WTC11 (cell line): ENCODE data around the gene WDR1. TPM values are rescaled to one million over a fixed set of nuclear protein-coding genes. Genes with fewer than 3 reads are reported as not detected.

Experiments used
- ATAC-seq: fragments of 200-7000 bp; cut with Tn5 transposase; 2 replicates; pipeline ENCODE4 v1.10.0; 2021; ENCODE audit warnings: mild to moderate bottlenecking, moderate library complexity
- CTCF ChIA-PET: fragments of 300-600 bp; sonication (Branson Sonifier 250); formaldehyde crosslinking; loops from one replicate; lab custom pipeline; 2021; ENCODE audit warnings: antibody characterized with exemption; lab: Charles Lee
- POLR2A ChIA-PET: fragments of 350-600 bp; sonication (Branson Sonifier 250); formaldehyde crosslinking; loops from one replicate; lab custom pipeline; 2021; ENCODE audit warnings: antibody characterized with exemption; lab: Charles Lee
- DNase-seq: peaks from one replicate; pipeline ENCODE4 v3.0.0; 2021; ENCODE audit warnings: low spot score
- H3K27ac Mint-ChIP-seq: 2 replicates; pipeline ENCODE4 v1.8.0; 2021; ENCODE audit warnings: mixed read lengths
- H3K27me3 Mint-ChIP-seq: 2 replicates; pipeline ENCODE4 v1.8.0; 2021; ENCODE audit warnings: low read depth, mild to moderate bottlenecking, moderate library complexity, mixed read lengths
- H3K36me3 Mint-ChIP-seq: 2 replicates; pipeline ENCODE4 v1.8.0; 2021; ENCODE audit warnings: mixed read lengths
- H3K4me1 Mint-ChIP-seq: 2 replicates; pipeline ENCODE4 v1.8.0; 2022; ENCODE audit warnings: mixed read lengths
- H3K4me3 Mint-ChIP-seq: 2 replicates; pipeline ENCODE4 v1.8.0; 2021; ENCODE audit warnings: mild to moderate bottlenecking, moderate library complexity, mixed read lengths
- H3K9me3 Mint-ChIP-seq: 2 replicates; pipeline ENCODE4 v1.8.0; 2021; ENCODE audit warnings: mixed read lengths
- CBFB ChIP-seq: sonication (generic); formaldehyde crosslinking; IDR thresholded peaks from 2 replicates; pipeline ENCODE4 v1.8.1; 2022; ENCODE audit warnings: mild to moderate bottlenecking, low read depth, missing genetic modification reagents
- CREB1 ChIP-seq: sonication (generic); formaldehyde crosslinking; IDR thresholded peaks from 2 replicates; pipeline ENCODE4 v1.8.0; 2023; ENCODE audit warnings: mild to moderate bottlenecking, missing genetic modification reagents
- ESRRA ChIP-seq: sonication (generic); formaldehyde crosslinking; IDR thresholded peaks from 2 replicates; pipeline ENCODE4 v1.8.1; 2022; ENCODE audit warnings: mild to moderate bottlenecking, missing genetic modification reagents, borderline replicate concordance
- ETV6 ChIP-seq: sonication (generic); formaldehyde crosslinking; IDR thresholded peaks from 2 replicates; pipeline ENCODE4 v1.8.1; 2022; ENCODE audit warnings: mild to moderate bottlenecking, missing genetic modification reagents
- FOXJ3 ChIP-seq: sonication (generic); formaldehyde crosslinking; IDR thresholded peaks from 2 replicates; pipeline ENCODE4 v1.9.0; 2021; ENCODE audit warnings: missing genetic modification reagents, mild to moderate bottlenecking, borderline replicate concordance
- FOXP1 ChIP-seq: sonication (generic); formaldehyde crosslinking; IDR thresholded peaks from 2 replicates; pipeline ENCODE4 v1.8.0; 2022; ENCODE audit warnings: missing genetic modification reagents, mild to moderate bottlenecking, moderate library complexity, borderline replicate concordance
- NFYB ChIP-seq: sonication (generic); formaldehyde crosslinking; conservative IDR thresholded peaks from 2 replicates; pipeline ENCODE4 v1.8.0; 2022; ENCODE audit warnings: low read depth, missing genetic modification reagents
- NR2C2 ChIP-seq: sonication (generic); formaldehyde crosslinking; IDR thresholded peaks from 2 replicates; pipeline ENCODE4 v1.8.0; 2022; ENCODE audit warnings: mild to moderate bottlenecking, missing genetic modification reagents
- OVOL2 ChIP-seq: fragments of 250-450 bp; sonication (Bioruptor Pico); IDR thresholded peaks from 2 replicates; pipeline ENCODE4 v1.9.0; 2021; ENCODE audit warnings: mild to moderate bottlenecking, borderline replicate concordance
- PRRX2 ChIP-seq: fragments of 250-450 bp; sonication (Bioruptor Pico); IDR thresholded peaks from 2 replicates; pipeline ENCODE4 v1.8.0; 2021; ENCODE audit warnings: mild to moderate bottlenecking
- TEAD4 ChIP-seq: sonication (generic); formaldehyde crosslinking; IDR thresholded peaks from 2 replicates; pipeline ENCODE4 v1.8.0; 2022; ENCODE audit warnings: mild to moderate bottlenecking, missing genetic modification reagents
- TP53 ChIP-seq: sonication (generic); formaldehyde crosslinking; IDR thresholded peaks from 2 replicates; pipeline ENCODE4 v1.8.1; 2023; ENCODE audit warnings: mild to moderate bottlenecking, missing genetic modification reagents
- ZBTB21 ChIP-seq: sonication (generic); formaldehyde crosslinking; IDR thresholded peaks from 2 replicates; pipeline ENCODE4 v1.8.1; 2023; ENCODE audit warnings: mild to moderate bottlenecking, missing genetic modification reagents, borderline replicate concordance
- ZNF396 ChIP-seq: fragments of 250-450 bp; sonication (Bioruptor Pico); IDR thresholded peaks from 2 replicates; pipeline ENCODE4 v1.8.0; 2021; ENCODE audit warnings: mild to moderate bottlenecking, moderate library complexity, borderline replicate concordance
- ZNF416 ChIP-seq: fragments of 250-450 bp; sonication (Bioruptor Pico); IDR thresholded peaks from 2 replicates; pipeline ENCODE4 v1.9.0; 2021; ENCODE audit warnings: mild to moderate bottlenecking, inconsistent platforms
- ZNF423 ChIP-seq: fragments of 250-450 bp; sonication (Bioruptor Pico); IDR thresholded peaks from 2 replicates; pipeline ENCODE4 v2.1.2; 2022; ENCODE audit warnings: mild to moderate bottlenecking, moderate library complexity
- total RNA-seq: library from RNA; stranded (reverse); gene quantifications from 3 replicates; pipeline ENCODE4 v1.2.3, GENCODE V29; 2021
- TF ChIP-seq, protein P1 (sequence below): sonication (generic); formaldehyde crosslinking; IDR thresholded peaks from 2 replicates; pipeline ENCODE4 v1.8.1; 2022; ENCODE audit warnings: mild to moderate bottlenecking, missing genetic modification reagents, moderate library complexity, borderline replicate concordance
- TF ChIP-seq, protein P2 (sequence below): fragments of 250-450 bp; sonication (Bioruptor Pico); IDR thresholded peaks from 2 replicates; pipeline ENCODE4 v1.8.0; 2021; ENCODE audit warnings: mild to moderate bottlenecking
- TF ChIP-seq, protein P3 (sequence below): sonication (generic); formaldehyde crosslinking; IDR thresholded peaks from 2 replicates; pipeline ENCODE4 v1.8.1; 2022; ENCODE audit warnings: low read depth, missing genetic modification reagents, borderline replicate concordance
- TF ChIP-seq, protein P4 (sequence below): fragments of 250-450 bp; sonication (Bioruptor Pico); IDR thresholded peaks from 2 replicates; pipeline ENCODE4 v1.9.0; 2021; ENCODE audit warnings: moderate library complexity, mild to moderate bottlenecking, inconsistent platforms, borderline replicate concordance
- TF ChIP-seq, protein P5 (sequence below): sonication (generic); formaldehyde crosslinking; IDR thresholded peaks from 2 replicates; pipeline ENCODE4 v1.8.0; 2022; ENCODE audit warnings: mild to moderate bottlenecking, missing genetic modification reagents
- TF ChIP-seq, protein P6 (sequence below): fragments of 250-450 bp; sonication (Bioruptor Pico); conservative IDR thresholded peaks from 2 replicates; pipeline ENCODE4 v1.9.0; 2021; ENCODE audit warnings: mild to moderate bottlenecking

WDR1 gene
- total RNA-seq, 1 experiment from 2014 or later = 288 TPM

DNA sequence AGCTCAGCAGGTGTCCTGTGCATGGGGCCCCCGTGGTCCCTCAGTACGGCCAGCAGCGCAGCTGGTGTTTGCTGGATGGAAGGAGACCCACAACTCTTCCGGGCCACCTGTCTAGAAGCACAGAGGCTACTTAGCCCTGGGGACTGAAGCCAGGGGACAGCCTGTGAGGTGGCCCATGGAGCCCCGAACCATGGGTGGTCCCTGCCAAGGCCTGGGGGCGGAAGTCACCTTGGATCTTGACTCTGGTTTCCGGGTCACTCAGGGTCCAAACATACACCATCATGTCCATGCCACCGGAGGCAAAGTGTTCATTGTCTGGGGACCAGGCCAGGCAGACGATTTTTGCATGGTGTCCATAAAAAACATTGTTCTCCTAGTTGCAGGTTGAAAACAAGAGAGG, 39.5 kb downstream of the WDR1 start:
- Mint-ChIP-seq H3K4me1 (no peaks in the 10 kb centered on the region), H3K4me3 (no peak overlapping the region), H3K27ac (no peak overlapping the region), H3K27me3 (no peaks in the 10 kb centered on the region), H3K36me3 (peaks cover 84% of the 10 kb centered on the region), H3K9me3 (no peaks in the 10 kb centered on the region)
- CTCF ChIA-PET = no interaction called here
- no peak for ATAC-seq
- TF ChIP-seq PRRX2 (CRISPR knock-in tag) (no peak), ZBTB21 (CRISPR knock-in tag) (no peak), FOXP1 (CRISPR knock-in tag) (no peak)
- TF ChIP-seq, protein P1, sequence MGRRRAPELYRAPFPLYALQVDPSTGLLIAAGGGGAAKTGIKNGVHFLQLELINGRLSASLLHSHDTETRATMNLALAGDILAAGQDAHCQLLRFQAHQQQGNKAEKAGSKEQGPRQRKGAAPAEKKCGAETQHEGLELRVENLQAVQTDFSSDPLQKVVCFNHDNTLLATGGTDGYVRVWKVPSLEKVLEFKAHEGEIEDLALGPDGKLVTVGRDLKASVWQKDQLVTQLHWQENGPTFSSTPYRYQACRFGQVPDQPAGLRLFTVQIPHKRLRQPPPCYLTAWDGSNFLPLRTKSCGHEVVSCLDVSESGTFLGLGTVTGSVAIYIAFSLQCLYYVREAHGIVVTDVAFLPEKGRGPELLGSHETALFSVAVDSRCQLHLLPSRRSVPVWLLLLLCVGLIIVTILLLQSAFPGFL (CRISPR knock-in tag) = no peak
- TF ChIP-seq, protein P2, sequence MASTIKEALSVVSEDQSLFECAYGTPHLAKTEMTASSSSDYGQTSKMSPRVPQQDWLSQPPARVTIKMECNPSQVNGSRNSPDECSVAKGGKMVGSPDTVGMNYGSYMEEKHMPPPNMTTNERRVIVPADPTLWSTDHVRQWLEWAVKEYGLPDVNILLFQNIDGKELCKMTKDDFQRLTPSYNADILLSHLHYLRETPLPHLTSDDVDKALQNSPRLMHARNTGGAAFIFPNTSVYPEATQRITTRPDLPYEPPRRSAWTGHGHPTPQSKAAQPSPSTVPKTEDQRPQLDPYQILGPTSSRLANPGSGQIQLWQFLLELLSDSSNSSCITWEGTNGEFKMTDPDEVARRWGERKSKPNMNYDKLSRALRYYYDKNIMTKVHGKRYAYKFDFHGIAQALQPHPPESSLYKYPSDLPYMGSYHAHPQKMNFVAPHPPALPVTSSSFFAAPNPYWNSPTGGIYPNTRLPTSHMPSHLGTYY (CRISPR knock-in tag) = no peak
- POLR2A ChIA-PET = no interaction called here
- peak; percentile 4 for DNase-seq

DNA sequence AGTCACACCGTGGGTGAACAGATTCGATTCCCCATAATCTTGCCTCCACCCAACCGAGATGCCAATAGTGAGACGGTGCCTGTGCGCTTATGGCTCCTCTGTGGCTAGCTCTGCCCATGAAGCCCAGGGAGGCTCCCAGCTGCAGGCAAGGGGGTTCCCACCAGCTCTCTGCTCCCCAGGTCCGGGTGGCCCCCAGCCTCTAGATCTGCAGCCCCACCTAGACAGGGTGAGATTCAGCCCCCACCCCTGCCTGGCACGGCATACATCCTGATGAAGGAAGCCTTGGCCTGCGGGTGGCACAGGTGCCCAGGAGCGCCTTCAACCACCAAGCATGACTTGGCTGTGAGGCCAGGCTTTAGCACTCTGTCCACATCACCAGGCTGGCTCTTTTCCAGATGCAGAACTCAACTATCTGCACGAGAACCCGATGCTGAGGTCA, 40.6 kb downstream of the WDR1 start:
- Mint-ChIP-seq H3K4me3 (no peak overlapping the region), H3K27ac (no peak overlapping the region), H3K9me3 (no peaks in the 10 kb centered on the region), H3K27me3 (no peaks in the 10 kb centered on the region), H3K4me1 (no peaks in the 10 kb centered on the region), H3K36me3 (peaks cover 76% of the 10 kb centered on the region)
- TF ChIP-seq ESRRA (CRISPR knock-in tag) (no peak), OVOL2 (CRISPR knock-in tag) (no peak), NFYB (no peak), NR2C2 (CRISPR knock-in tag) (no peak), TEAD4 (CRISPR knock-in tag) (no peak)
- TF ChIP-seq, protein P3, sequence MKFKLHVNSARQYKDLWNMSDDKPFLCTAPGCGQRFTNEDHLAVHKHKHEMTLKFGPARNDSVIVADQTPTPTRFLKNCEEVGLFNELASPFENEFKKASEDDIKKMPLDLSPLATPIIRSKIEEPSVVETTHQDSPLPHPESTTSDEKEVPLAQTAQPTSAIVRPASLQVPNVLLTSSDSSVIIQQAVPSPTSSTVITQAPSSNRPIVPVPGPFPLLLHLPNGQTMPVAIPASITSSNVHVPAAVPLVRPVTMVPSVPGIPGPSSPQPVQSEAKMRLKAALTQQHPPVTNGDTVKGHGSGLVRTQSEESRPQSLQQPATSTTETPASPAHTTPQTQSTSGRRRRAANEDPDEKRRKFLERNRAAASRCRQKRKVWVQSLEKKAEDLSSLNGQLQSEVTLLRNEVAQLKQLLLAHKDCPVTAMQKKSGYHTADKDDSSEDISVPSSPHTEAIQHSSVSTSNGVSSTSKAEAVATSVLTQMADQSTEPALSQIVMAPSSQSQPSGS (CRISPR knock-in tag) = no peak
- TF ChIP-seq, protein P4, sequence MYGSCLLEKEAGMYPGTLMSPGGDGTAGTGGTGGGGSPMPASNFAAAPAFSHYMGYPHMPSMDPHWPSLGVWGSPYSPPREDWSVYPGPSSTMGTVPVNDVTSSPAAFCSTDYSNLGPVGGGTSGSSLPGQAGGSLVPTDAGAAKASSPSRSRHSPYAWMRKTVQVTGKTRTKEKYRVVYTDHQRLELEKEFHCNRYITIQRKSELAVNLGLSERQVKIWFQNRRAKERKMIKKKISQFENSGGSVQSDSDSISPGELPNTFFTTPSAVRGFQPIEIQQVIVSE (CRISPR knock-in tag) = no peak
- TF ChIP-seq, protein P1 (CRISPR knock-in tag) = no peak
- POLR2A ChIA-PET = no interaction called here
- DNase-seq (peak; percentile 6), ATAC-seq (no peak)
- CTCF ChIA-PET = no interaction called here

DNA sequence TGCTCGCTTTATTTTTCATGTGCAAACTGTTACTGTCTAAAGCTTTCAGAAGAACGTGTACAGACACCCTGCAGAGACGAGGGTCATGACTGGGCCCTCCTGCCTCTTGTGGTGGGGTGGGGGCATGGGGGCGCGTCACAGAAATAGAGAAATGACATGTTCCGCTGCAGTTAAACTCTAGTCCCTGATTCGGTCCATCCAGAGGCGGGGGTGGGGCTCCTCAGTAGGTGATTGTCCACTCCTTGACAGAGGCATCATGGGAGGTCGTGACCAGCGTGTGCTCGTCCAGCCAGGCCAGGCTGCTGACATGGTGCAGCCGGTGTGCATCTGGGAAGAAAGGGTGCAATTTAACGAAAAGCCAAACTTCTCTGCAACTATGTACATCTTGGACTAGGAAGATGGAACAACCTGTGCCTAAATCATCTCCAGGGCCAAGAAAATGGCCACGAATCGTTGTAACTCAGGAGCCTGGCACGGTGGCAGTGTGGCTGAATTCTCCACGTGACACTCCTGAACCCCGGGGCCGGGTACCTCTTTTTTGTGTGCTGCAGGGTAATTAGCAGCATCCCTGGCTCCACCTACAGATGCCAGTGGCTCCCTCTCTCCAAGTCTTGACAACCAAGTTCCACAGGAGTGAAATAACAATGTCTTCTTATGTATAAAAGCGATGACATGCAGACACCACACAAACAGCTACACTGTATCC, 41.3 kb downstream of the WDR1 start:
- Mint-ChIP-seq H3K36me3 (peaks cover 69% of the 10 kb centered on the region), H3K27ac (peak overlapping the region; percentile 27; the same call in 1 of the 2 replicates), H3K4me3 (no peak overlapping the region), H3K4me1 (no peaks in the 10 kb centered on the region), H3K9me3 (no peaks in the 10 kb centered on the region), H3K27me3 (no peaks in the 10 kb centered on the region)
- ChIA-PET CTCF (no interaction called here), POLR2A (no interaction called here)
- DNase-seq = peak; percentile 4
- no peak for ATAC-seq
- TF ChIP-seq ZNF423 (CRISPR knock-in tag) (no peak), CBFB (CRISPR knock-in tag) (no peak), TP53 (CRISPR knock-in tag) (no peak), CREB1 (no peak), FOXJ3 (no peak), ZNF396 (CRISPR knock-in tag) (no peak), ZNF416 (CRISPR knock-in tag) (no peak), NFYB (no peak), ETV6 (CRISPR knock-in tag) (no peak)
- TF ChIP-seq, protein P5, sequence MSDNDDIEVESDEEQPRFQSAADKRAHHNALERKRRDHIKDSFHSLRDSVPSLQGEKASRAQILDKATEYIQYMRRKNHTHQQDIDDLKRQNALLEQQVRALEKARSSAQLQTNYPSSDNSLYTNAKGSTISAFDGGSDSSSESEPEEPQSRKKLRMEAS (CRISPR knock-in tag) = no peak
- TF ChIP-seq, protein P6, sequence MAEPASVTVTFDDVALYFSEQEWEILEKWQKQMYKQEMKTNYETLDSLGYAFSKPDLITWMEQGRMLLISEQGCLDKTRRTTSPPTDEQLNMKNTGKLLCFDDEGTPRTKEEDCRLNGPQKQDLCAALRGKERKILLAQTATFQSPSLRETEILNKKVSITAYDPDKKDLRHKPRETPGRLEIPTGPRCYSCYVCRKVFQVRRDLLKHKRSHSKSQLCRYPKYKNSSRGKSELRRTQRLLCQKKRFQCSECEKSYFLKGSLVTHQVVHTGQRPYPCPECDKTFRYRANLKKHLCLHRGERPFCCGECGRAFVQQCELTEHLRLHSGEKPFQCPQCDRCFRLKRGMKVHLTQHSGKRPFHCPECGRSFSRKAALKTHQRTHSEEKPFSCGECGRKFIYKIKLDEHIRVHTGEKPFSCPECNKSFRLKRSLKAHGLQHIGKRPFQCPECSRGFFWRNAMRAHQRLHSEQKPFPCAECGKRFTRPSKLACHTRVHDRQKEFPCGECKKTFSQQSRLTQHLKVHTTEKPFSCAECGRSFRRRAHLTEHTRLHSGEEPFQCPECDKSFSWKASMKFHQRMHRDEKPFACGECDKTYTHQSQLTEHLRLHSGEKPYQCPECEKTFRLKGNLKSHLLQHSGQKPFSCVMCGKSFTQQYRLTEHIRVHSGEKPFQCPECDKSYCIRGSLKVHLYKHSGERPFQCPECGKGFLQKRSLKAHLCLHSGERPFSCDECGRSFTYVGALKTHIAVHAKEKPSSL (CRISPR knock-in tag) = no peak
- TF ChIP-seq, protein P2 (CRISPR knock-in tag) = no peak
